Muscle of arm (tissue), 14 donors: ENCODE results near the gene UBR3. TPM values are rescaled to one million over a fixed set of nuclear protein-coding genes. Genes with fewer than 3 reads are reported as not detected.
"Not testable (repeated sequence)": the region's sequence is repeated elsewhere in the genome, so short reads cannot be mapped to it uniquely, and the experiment has no call there.

Experiments
- DNase-seq: peaks from one replicate; pipeline ENCODE4 v3.0.0-alpha.2; 2013
- long read RNA-seq, 11 donors: transcript quantifications; one replicate each; lab custom pipeline, GENCODE V29; 2026
- polyA plus RNA-seq, 12 donors: library from polyadenylated mRNA; unstranded; fragments of 120-200 nt; gene quantifications; one replicate each; pipeline ENCODE4 v1.2.1, GENCODE V29; 2013; ENCODE audit not compliant: insufficient read length in 12 of 12

The UBR3 gene, protein sequence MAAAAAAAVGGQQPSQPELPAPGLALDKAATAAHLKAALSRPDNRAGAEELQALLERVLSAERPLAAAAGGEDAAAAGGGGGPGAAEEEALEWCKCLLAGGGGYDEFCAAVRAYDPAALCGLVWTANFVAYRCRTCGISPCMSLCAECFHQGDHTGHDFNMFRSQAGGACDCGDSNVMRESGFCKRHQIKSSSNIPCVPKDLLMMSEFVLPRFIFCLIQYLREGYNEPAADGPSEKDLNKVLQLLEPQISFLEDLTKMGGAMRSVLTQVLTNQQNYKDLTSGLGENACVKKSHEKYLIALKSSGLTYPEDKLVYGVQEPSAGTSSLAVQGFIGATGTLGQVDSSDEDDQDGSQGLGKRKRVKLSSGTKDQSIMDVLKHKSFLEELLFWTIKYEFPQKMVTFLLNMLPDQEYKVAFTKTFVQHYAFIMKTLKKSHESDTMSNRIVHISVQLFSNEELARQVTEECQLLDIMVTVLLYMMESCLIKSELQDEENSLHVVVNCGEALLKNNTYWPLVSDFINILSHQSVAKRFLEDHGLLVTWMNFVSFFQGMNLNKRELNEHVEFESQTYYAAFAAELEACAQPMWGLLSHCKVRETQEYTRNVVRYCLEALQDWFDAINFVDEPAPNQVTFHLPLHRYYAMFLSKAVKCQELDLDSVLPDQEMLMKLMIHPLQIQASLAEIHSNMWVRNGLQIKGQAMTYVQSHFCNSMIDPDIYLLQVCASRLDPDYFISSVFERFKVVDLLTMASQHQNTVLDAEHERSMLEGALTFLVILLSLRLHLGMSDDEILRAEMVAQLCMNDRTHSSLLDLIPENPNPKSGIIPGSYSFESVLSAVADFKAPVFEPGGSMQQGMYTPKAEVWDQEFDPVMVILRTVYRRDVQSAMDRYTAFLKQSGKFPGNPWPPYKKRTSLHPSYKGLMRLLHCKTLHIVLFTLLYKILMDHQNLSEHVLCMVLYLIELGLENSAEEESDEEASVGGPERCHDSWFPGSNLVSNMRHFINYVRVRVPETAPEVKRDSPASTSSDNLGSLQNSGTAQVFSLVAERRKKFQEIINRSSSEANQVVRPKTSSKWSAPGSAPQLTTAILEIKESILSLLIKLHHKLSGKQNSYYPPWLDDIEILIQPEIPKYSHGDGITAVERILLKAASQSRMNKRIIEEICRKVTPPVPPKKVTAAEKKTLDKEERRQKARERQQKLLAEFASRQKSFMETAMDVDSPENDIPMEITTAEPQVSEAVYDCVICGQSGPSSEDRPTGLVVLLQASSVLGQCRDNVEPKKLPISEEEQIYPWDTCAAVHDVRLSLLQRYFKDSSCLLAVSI (N-terminal part only)
- 10 to 100 TPM in 11 of 12 donors, not detected in 1; 23.4 to 65.9 (median 53.2) TPM for polyA plus RNA-seq
- long read RNA-seq, donor 1, partial matches to known transcripts, result 0 of 1 reads
- long read RNA-seq, donor 1, other reads (novel, unspliced or antisense), result 0 of 1 reads
- long read RNA-seq, donor 2, full-length matches to known transcripts, result 2 of 9 reads
- long read RNA-seq, donor 2, partial matches to known transcripts, result 7 of 9 reads
- long read RNA-seq, donor 2, other reads (novel, unspliced or antisense), result 0 of 9 reads
- long read RNA-seq, donor 3, result 0 reads
- long read RNA-seq, donor 4, result 0 reads
- long read RNA-seq, donor 5, result 0 reads
- long read RNA-seq, donor 6, full-length matches to known transcripts, result 2 of 8 reads
- long read RNA-seq, donor 6, partial matches to known transcripts, result 6 of 8 reads
- long read RNA-seq, donor 6, other reads (novel, unspliced or antisense), result 0 of 8 reads
- long read RNA-seq, donor 7, partial matches to known transcripts, result 0 of 1 reads
- long read RNA-seq, donor 7, other reads (novel, unspliced or antisense), result 0 of 1 reads
- long read RNA-seq, donor 8, partial matches to known transcripts, result 0 of 1 reads
- long read RNA-seq, donor 8, other reads (novel, unspliced or antisense), result 0 of 1 reads
- long read RNA-seq, donor 9, partial matches to known transcripts, result 0 of 1 reads
- long read RNA-seq, donor 9, other reads (novel, unspliced or antisense), result 0 of 1 reads
- long read RNA-seq, donor 10, result 0 reads
- long read RNA-seq, donor 11, partial matches to known transcripts, result 0 of 1 reads
- long read RNA-seq, donor 11, other reads (novel, unspliced or antisense), result 0 of 1 reads

DNA sequence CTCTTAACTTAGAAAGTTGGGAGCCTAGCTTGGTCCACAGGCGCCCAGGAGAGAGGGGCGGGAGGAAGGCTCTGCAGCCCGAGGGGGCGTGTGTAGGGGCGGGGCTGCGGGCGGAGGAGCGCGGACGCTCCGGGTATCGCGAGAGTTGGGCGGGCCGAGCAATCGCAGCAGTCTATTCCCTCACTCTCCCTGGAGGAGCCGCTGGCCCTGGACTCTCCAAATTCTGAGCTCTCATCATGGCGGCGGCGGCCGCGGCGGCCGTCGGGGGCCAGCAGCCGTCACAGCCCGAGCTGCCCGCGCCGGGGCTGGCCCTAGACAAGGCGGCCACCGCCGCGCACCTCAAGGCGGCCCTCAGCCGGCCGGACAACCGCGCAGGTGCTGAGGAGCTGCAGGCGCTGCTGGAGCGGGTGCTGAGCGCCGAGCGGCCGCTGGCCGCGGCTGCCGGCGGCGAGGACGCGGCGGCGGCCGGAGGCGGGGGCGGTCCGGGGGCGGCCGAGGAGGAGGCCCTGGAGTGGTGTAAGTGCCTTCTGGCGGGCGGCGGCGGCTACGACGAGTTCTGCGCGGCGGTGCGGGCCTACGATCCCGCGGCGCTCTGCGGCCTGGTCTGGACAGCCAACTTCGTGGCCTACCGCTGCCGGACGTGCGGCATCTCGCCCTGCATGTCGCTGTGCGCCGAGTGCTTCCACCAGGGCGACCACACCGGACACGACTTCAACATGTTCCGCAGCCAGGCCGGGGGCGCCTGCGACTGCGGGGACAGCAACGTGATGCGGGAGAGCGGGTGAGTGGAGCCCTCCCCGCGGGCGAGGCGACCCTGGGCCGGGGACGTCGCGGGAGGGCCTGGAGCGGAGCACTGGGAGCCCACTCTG, at the start of gene UBR3:
TSS of gene UBR3 (plus strand) at position 183 of the 869 bp plus-strand sequence. CDS start at position 237, 54 bp downstream.
- DNase-seq, result peak; percentile 96

DNA sequence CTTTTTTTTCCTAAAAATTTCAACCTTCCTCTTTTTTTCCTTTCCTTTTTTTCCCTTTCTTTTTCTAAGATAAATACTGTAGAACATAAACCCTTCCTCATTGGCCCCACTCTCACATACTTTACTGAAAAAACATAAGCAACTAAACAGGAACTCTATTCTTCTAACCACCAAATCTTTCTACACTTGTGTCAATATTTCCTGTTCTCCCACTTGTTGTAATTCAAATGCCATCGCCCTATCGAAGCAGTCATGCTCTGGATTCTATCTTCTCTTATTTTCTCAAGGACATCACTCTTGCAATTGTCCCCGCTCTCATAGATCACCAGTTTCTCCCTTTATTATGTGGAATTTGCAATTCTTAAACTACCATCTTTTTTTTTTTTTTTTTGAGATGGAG, 48.8 kb upstream of the UBR3 start:
- DNase-seq, result no peak

DNA sequence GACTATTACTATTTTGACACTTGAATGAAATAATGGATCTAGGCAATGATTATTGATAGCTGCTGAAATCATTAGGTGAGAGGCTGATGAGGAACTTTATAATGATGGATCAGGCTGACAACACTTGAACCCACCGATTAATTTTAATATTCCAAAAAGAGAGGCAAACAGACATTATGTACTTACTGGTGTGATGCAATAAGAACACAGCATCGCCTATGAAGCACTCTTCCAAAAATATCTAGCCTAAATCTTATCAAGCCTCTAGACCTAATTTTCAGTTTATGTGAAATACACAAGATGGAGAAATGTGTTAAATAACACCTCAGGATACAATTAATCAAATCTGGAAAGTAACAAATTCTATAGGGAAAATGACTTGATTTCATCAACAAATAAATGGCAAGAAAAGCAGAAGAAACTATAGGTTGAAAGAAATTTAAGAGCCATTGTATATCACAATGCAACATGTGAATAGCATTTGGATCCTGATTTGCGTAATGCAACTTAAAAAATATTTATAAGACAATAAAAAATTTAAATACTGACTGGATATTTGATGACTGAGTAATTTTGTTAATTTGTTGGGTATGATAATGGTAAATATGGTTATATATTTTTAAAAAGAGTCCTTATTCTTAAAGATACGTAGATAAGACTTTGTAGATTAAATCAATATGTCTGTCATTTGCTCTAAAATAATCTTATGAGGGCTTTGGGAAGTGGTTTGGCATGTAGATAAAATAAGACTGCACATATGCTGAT, 45.8 kb upstream of the UBR3 start:
- DNase-seq, result no peak

DNA sequence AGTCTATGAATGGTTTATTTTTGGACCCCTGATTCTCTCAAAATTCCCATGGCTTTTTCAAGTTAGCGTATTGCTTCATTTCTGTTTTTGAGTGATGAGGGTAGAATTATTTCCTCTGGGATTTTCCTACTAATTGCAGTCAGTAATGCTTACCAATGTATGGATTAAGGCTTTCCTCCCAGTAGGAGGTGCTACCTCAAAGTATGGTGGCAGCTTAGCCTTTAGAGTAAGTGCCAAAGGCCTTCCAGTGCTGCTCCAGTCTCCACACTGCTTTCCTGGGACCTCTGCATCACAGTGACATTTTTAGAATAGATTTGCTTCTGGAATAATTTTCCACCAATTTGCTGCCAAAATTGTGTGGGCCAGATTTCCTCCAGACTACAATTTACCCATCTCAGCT, 44.7 kb upstream of the UBR3 start:
- no peak for DNase-seq

DNA sequence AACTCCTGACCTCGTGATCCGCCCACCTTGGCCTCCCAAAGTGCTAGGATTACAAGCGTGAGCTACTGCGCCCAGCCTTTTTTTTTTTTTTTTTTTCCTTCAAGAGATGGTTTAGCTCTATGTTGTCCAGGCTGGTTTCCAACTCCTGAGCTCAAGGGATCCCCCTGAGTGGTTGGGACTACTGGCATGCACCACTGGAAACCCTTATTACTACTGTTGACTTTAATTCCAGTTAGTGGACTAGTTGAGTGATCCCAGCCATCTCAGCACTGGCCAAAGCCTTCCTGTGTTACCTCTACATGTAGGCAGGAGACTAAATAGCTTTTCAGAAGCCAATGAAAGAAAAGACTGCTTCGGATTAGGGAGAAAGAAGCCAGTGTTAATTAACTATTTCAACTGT, 36.7 kb upstream of the UBR3 start:
- DNase-seq, result no peak

DNA sequence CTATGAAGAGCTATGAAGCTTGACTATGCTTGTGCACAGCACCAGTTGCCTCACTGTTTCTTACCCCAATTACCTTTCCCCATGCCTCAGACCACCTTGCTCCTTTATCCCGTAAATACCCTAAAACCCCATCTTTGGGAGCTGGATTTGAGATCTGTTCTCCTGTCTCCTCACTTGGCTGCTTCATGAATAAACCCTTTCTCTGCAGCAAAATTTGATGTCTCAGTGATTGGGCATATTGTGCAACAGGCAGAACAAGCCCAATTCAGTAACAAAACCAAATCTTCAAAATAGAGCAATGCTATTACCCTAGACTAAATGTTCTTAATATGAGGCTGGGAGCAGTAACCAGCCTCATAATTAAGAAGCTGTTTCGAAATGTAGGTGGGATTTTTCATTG, 32.1 kb upstream of the UBR3 start:
- no peak for DNase-seq

DNA sequence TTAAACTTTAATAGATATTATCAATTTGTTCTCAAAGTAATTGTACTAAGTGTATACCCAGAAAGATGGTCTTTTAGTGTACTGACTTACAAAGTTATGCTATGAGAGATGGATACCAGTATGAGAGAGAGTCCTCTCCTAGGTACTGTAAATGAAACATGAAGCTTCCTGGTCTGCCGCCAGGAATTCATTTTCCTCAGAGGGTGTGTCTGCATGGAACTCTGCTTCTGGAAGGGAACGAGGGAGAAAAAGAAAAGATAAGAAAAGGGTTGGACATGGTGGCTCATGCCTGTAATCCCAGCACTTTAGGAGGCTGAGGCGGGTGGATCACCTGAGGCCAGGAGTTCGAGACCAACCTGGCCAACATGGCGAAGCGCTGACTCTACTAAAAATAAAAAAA, 30.8 kb upstream of the UBR3 start:
- no peak for DNase-seq

DNA sequence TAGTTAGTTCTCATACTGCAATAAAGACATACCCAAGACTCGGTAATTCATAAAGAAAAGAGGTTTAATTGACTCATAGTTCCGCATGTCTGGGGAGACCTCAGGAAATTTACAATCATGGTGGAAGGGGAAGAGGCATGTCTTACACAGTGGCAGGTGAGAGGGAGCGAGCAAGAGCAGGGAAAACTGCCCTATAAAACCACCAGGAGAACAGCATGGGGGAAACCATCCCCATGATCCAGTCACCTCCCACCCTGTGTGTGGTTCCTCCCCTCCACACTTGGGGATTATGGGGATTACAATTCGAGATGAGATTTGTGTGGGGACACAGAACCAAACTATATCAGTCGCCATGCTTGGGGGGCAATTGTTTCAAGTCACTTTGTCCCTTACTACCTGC, 29.7 kb upstream of the UBR3 start:
- DNase-seq, result no peak

DNA sequence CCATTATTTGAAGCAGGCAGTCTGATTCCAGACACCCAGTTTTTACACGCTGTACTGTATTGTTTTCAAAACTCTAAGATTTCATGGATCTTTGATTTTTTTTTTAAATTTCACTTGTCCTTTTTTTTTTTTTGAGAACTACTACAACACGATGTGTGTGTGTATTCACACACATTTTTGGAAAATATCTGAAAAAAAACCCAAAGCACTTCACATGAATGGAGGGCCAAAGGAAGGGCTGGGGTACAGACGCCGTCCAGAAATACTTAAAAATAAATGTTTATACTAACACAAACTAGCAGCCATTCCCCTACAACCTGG, 28.9 kb upstream of the UBR3 start:
- DNase-seq, result no peak

DNA sequence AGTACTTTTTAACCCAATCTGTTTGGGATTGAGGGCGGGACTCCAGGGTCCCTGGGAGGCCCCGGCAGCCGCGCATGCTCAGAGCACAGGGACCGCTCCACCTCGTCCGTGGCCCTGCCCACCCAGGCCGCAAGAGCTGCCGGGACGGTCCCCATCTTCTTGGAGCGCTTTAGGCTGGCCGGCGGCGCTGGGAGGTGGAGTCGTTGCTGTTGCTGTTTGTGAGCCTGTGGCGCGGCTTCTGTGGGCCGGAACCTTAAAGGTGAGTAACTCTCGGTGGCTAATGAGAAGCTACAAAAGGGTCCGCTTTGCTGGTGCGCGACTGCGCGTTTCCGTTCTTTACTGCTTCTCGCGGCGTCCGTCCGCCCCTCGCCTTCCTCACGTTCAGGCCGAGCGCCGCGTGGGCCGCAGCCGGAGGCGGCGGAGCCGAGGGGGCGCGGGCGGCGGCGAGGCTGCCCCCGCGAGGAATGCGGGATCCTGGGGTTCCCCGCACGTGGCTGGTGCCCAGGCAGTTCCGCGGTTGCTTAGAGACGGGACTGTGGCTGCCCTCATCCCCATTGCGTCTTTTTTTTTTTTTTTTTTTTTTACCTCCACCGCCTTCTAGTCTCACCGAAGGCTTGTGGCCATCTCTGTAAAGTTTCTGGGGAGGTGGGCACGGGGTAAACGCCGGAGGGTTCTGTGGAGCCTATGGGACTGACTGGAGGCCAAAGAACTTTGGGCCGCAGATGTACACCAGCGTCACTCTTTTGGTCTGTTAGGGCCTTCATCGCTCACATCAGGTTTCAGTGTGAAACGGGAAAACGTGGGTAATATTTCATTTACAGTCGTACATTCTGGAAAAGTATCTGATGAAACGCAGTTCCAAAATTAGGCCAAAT, 28.3 kb upstream of the UBR3 start, which contains the start of gene SSB:
TSS of gene SSB (plus strand) at position 154 of the 875 bp plus-strand sequence. CDS start 2,090 bp downstream, outside the sequence.
- peak; percentile 93 for DNase-seq

DNA sequence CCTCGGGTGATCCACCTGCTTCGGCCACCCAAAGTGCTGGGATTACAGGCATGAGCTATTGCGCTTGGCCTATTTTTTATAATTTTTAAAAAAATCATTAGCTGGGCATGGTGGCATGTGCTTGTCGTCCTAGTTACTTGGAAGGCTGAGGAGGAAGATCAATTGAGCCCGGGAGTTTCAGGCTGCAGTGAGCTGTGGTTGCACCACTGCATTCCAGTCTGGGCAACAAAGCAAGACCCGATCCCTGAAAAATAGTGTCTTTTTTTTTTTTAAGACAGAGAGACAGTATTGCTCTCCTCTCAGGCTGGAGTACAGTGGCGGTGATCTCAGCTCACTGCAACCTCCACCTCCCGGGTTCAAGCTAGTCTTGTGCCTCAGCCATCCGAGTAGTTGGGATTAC, 23.8 kb upstream of the UBR3 start:
- DNase-seq, result no peak

DNA sequence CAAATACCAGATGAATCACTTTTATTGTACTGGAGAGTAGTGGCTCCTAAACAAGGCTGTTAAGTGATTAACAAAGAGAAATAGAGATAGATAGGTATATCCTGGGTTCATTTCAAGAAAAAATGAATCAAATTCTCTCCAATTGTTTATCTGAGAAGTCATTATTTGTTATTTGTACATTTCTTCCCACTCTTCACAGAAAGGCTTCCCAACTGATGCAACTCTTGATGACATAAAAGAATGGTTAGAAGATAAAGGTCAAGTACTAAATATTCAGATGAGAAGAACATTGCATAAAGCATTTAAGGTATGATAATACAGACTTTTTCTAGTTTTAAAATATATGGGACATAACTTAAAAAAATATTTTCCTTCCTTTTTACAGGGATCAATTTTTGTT, 20.7 kb upstream of the UBR3 start:
- DNase-seq, result no peak

DNA sequence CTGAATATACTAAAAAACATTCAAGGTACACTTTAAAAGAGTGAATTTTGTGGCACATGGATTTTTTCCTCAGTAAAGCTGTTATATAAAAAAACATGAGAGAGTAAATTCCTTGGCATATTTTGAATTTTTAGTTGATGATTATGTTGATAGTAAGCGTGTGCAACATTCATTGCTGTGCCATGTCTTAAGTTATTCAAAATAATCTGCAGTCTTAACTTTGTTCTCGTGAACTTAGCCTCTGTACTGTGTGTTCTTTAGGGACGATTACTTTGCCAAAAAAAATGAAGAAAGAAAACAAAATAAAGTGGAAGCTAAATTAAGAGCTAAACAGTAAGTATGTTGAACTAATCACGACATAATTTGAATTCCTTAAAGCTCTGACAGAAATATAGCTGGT, 19.0 kb upstream of the UBR3 start:
- no peak for DNase-seq

DNA sequence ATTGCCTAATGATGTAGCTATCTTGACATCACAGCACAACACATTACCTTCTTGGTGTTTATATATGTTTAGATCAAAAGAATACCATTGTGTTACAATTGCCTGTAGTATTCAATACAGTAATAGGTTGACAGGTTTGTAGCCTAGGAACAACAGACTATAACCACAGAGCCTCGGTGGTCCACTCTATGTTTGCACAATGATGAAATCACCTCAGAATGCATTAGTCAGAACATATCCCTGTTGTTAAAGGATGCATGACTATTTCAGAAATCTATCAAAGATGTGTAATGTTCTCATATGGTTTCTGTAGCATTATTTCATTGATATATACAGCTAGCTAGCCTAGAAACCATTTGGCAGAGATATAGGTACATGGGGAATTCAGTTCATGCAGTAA, 11.4 kb upstream of the UBR3 start:
- no peak for DNase-seq

DNA sequence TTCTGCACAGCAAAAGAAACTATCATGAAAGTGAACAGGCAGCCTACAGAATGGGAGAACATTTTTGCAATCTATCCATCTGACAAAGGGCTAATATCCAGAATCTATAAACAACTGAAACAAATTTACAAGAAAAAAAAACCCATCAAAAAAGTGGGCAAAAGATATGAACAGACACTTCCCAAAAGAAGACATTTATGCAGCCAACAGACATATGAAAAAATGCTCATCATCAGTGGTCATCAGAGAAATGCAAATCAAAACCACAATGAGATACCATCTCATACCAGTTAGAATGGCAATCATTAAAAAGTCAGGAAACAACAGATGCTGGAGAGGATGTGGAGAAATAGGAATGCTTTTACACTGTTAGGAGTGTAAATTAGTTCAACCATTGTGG, 10.3 kb upstream of the UBR3 start:
- DNase-seq, result not testable (repeated sequence)

DNA sequence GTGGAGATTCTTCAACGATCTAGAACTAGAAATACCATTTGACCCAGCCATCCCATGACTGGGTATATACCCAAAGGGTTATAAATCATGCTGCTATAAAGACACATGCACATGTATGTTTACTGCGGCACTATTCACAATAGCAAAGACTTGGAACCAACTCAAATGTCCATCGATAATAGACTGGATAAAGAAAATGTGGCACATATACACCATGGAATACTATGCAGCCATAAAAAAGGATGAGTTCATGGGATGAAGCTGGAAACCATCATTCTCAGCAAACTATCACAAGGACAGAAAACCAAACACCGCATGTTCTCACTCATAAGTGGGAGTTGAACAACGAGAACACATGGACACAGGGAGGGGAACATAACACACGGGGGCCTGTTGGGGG, 9.9 kb upstream of the UBR3 start:
- DNase-seq, result not testable (repeated sequence)

DNA sequence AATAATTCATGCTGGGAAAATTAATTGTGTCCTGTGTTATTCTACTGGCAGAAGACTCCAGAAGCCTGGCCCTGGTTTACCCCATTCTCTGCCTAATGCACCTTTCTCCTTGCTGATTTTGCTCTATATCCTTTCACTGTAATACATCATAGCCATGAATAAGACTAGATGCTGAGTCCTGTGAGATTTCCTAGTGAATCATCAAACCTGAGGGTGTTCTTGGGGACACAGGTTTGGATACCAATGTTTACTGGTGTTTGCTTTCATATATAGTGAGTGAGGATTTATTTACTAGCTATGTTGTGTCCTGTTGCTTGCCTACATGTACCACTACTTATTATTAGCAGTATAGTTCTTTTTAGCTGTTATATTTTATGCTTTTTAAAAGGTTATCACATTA, 9.0 kb upstream of the UBR3 start:
- DNase-seq, result no peak
